ENCODE measurements around the gene TMEM222. TPM values are rescaled to one million over a fixed set of nuclear protein-coding genes. Genes with fewer than 3 reads are reported as not detected.

TMEM222 gene
- polyA plus RNA-seq, 1 donor from 2014 or later = 80.6 TPM

- no peak overlapping the region for H3K9ac ChIP-seq (ENCODE audit: low read length)
- TF ChIP-seq MXI1 (conservative IDR thresholded peaks at IDR 0.05; ENCODE audit: poor library complexity, severe bottlenecking) = peak; percentile 47
- peak; percentile 99 for TF ChIP-seq RAD21 (conservative IDR thresholded peaks at IDR 0.05)
- no peak for TF ChIP-seq TAF1 (IDR thresholded peaks at IDR 0.05; ENCODE audit: low read depth)
- no peak for TF ChIP-seq POLR2AphosphoS5 (IDR thresholded peaks at IDR 0.05)
- peak; percentile 98 for TF ChIP-seq SMC3 (conservative IDR thresholded peaks at IDR 0.05; ENCODE audit: poor library complexity)
- TF ChIP-seq EZH2 (IDR thresholded peaks at IDR 0.05; ENCODE audit: borderline replicate concordance, insufficient read depth, low read length, poor library complexity, severe bottlenecking) = no peak
- peak; percentile 98 for TF ChIP-seq CTCF (IDR thresholded peaks at IDR 0.05; ENCODE audit: poor library complexity, severe bottlenecking)
- no peak for TF ChIP-seq EP300 (conservative IDR thresholded peaks at IDR 0.05; ENCODE audit: poor library complexity, severe bottlenecking)
- TF ChIP-seq REST (IDR thresholded peaks at IDR 0.05; ENCODE audit: borderline replicate concordance) = no peak
These were observed 21.5 kb upstream of the TMEM222 start for GRCh38 chr1:27300341-27301051.

GRCh38 chr1:27301052-27301422 is 20.9 kb upstream of the TMEM222 start:
- Histone ChIP-seq H3K4me2 (ENCODE audit: low read length) (no peak overlapping the region), H4K20me1 (ENCODE audit: insufficient read depth) (no peaks in the 10 kb centered on the region), H3K9me2 (ENCODE audit: insufficient read depth, low read length) (no peaks in the 10 kb centered on the region), H2AFZ (ENCODE audit: low read depth, low read length) (no peak overlapping the region), H3F3A (ENCODE audit: insufficient read depth, low read length, poor library complexity, severe bottlenecking) (no peaks in the 10 kb centered on the region), H3K36me3 (ENCODE audit: insufficient read depth, low read length) (no peaks in the 10 kb centered on the region), H3K79me2 (replicated peaks; ENCODE audit: insufficient read depth, low read length) (no peaks in the 10 kb centered on the region), H3K27ac (ENCODE audit: low read length) (no peak overlapping the region), H3K27me3 (ENCODE audit: insufficient read depth, low read depth, low read length) (no peaks in the 10 kb centered on the region), H3K4me3 (ENCODE audit: low read length) (no peak overlapping the region), H3K9me3 (ENCODE audit: low read length) (no peaks in the 10 kb centered on the region), H3K9ac (ENCODE audit: low read length) (peak overlapping the region; percentile 10)
- TF ChIP-seq EZH2 (IDR thresholded peaks at IDR 0.05; ENCODE audit: borderline replicate concordance, insufficient read depth, low read length, poor library complexity, severe bottlenecking) = no peak
- TF ChIP-seq SMC3 (conservative IDR thresholded peaks at IDR 0.05; ENCODE audit: poor library complexity) = peak; percentile 61

More at GRCh38 chr1:27300341-27301051, 21.5 kb upstream of the TMEM222 start:
- no peaks in the 10 kb centered on the region for H3K9me3 ChIP-seq (ENCODE audit: low read length)
- H3F3A ChIP-seq (ENCODE audit: insufficient read depth, low read length, poor library complexity, severe bottlenecking) = no peaks in the 10 kb centered on the region
- no peaks in the 10 kb centered on the region for H4K20me1 ChIP-seq (ENCODE audit: insufficient read depth)
- no peaks in the 10 kb centered on the region for H3K27me3 ChIP-seq (ENCODE audit: insufficient read depth, low read depth, low read length)
- no peak overlapping the region for H2AFZ ChIP-seq (ENCODE audit: low read depth, low read length)
- no peaks in the 10 kb centered on the region for H3K79me2 ChIP-seq (replicated peaks; ENCODE audit: insufficient read depth, low read length)
- no peaks in the 10 kb centered on the region for H3K9me2 ChIP-seq (ENCODE audit: insufficient read depth, low read length)
- no peak overlapping the region for H3K4me2 ChIP-seq (ENCODE audit: low read length)
- H3K36me3 ChIP-seq (ENCODE audit: insufficient read depth, low read length) = no peaks in the 10 kb centered on the region
- H3K4me3 ChIP-seq (ENCODE audit: low read length) = no peak overlapping the region
- no peak overlapping the region for H3K27ac ChIP-seq (ENCODE audit: low read length)
